A549 (cell line): Measurements from ENCODE around the gene PTPRE. TPM values are rescaled to one million over a fixed set of nuclear protein-coding genes. Genes with fewer than 3 reads are reported as not detected.

ENCODE experiments used
- ATAC-seq, 2 experiments: fragments of 200-7000 bp in 1 of 2; fragments of >200 bp in 1 of 2; cut with Nextera tagmentation in 1 of 2; cut with Tn5 transposase in 1 of 2; 3 replicates each; pipeline versions ENCODE4 v1.8.0 to v1.9.1; 2018 to 2020; ENCODE audit warnings: mild to moderate bottlenecking in 1 of 2, moderate library complexity in 1 of 2
- CTCF ChIA-PET: fragments of 300-600 bp; sonication (Branson Sonifier 250); formaldehyde crosslinking; extraction: SDS; loops from one replicate; lab custom pipeline; 2021; ENCODE audit warnings: antibody characterized with exemption, inconsistent platforms; lab: Yijun Ruan, JAX
- POLR2A ChIA-PET: fragments of 350-600 bp; formaldehyde crosslinking; extraction: SDS; loops from one replicate; lab custom pipeline; 2021; ENCODE audit warnings: antibody characterized with exemption, inconsistent platforms; lab: Yijun Ruan, JAX
- DNase-seq, 2 experiments: peaks; one replicate each; pipeline versions ENCODE4 v3.0.0 to v3.0.0-alpha.2; 2011 to 2016; ENCODE audit warnings: low read depth in 1 of 2, low spot score in 1 of 2
- FAIRE-seq: peaks from 2 replicates; lab custom pipeline; 2011; peaks lifted over from hg19 to GRCh38; lab: Jason Lieb, UNC
- H3K27ac ChIP-seq, 2 experiments: fragments of >200 bp; sonication (Bioruptor Twin); formaldehyde crosslinking; 3 replicates each; pipeline ENCODE4 v1.5.1; 2016 to 2017
- H3K4me1 ChIP-seq: fragments of >200 bp; sonication (Bioruptor Twin); formaldehyde crosslinking; 3 replicates; pipeline ENCODE4 v1.6.1; 2016
- H3K4me2 ChIP-seq: fragments of >200 bp; sonication (Bioruptor Twin); formaldehyde crosslinking; 3 replicates; pipeline ENCODE4 v1.6.1; 2016
- H3K4me3 ChIP-seq: fragments of >200 bp; sonication (Bioruptor Twin); formaldehyde crosslinking; 3 replicates; pipeline ENCODE4 v1.5.1; 2016
- H3K9me3 ChIP-seq: fragments of >200 bp; sonication (Bioruptor Twin); formaldehyde crosslinking; 3 replicates; pipeline ENCODE4 v1.6.1; 2016
- BHLHE40 ChIP-seq: IDR thresholded peaks from 2 replicates; pipeline ENCODE4 v1.6.1; 2012; ENCODE audit warnings: low read depth, low read length, inconsistent platforms
- CHD4 ChIP-seq: fragments of 200-600 bp; sonication (generic); IDR thresholded peaks from 2 replicates; pipeline ENCODE4 v1.6.1; 2016; ENCODE audit warnings: antibody characterized with exemption, mild to moderate bottlenecking, borderline replicate concordance
- EHF ChIP-seq: fragments of 250-450 bp; sonication (Bioruptor Pico); IDR thresholded peaks from 2 replicates; pipeline ENCODE4 v1.5.0; 2020; ENCODE audit warnings: mild to moderate bottlenecking
- ESRRA ChIP-seq: fragments of 150-350 bp; IDR thresholded peaks from 2 replicates; pipeline ENCODE4 v1.6.1; 2014; ENCODE audit warnings: mild to moderate bottlenecking, low read length, borderline replicate concordance
- FOXS1 ChIP-seq: fragments of 250-450 bp; sonication (Bioruptor Pico); IDR thresholded peaks from 2 replicates; pipeline ENCODE4 v1.5.0; 2020; ENCODE audit warnings: mild to moderate bottlenecking, moderate library complexity
- HMGXB4 ChIP-seq: fragments of 250-450 bp; sonication (Bioruptor Pico); IDR thresholded peaks from 2 replicates; pipeline ENCODE4 v1.5.0; 2021; ENCODE audit warnings: mild to moderate bottlenecking, moderate library complexity, borderline replicate concordance
- HOXA7 ChIP-seq: fragments of 250-450 bp; sonication (Bioruptor Pico); IDR thresholded peaks from 2 replicates; pipeline ENCODE4 v1.5.0; 2020; ENCODE audit warnings: mild to moderate bottlenecking, moderate library complexity
- HOXB5 ChIP-seq: fragments of 250-450 bp; sonication (Bioruptor Pico); IDR thresholded peaks from 2 replicates; pipeline ENCODE4 v1.5.0; 2020; ENCODE audit warnings: mild to moderate bottlenecking, moderate library complexity
- JUNB ChIP-seq: fragments of >200 bp; sonication (Bioruptor Twin); formaldehyde crosslinking; IDR thresholded peaks from 2 replicates; pipeline ENCODE4 v1.6.1; 2016
- KDM5A ChIP-seq: fragments of 200-600 bp; sonication (generic); IDR thresholded peaks from 2 replicates; pipeline ENCODE4 v1.6.1; 2016; ENCODE audit warnings: antibody characterized with exemption, mild to moderate bottlenecking
- MAFK ChIP-seq: fragments of 450-650 bp; IDR thresholded peaks from 2 replicates; pipeline ENCODE4 v1.6.1; 2014; ENCODE audit not compliant: partially characterized antibody
- MAX ChIP-seq: IDR thresholded peaks from 2 replicates; pipeline ENCODE4 v1.6.1; 2012
- MAZ ChIP-seq: fragments of 150-350 bp; IDR thresholded peaks from 2 replicates; pipeline ENCODE4 v1.6.1; 2014; ENCODE audit warnings: antibody characterized with exemption, low read depth, low read length, borderline replicate concordance
- MYC ChIP-seq: IDR thresholded peaks from 2 replicates; pipeline ENCODE4 v1.6.1; 2012; ENCODE audit warnings: mild to moderate bottlenecking, inconsistent platforms, low read length, improper control_type of control experiment, borderline replicate concordance
- NFE2L2 ChIP-seq: fragments of 150-350 bp; conservative IDR thresholded peaks from 2 replicates; pipeline ENCODE4 v1.6.1; 2014; ENCODE audit warnings: low read length
- NPAS2 ChIP-seq: fragments of 250-450 bp; sonication (Bioruptor Pico); IDR thresholded peaks from 2 replicates; pipeline ENCODE4 v1.8.0; 2022; ENCODE audit warnings: mild to moderate bottlenecking, moderate library complexity, borderline replicate concordance
- NR3C1 ChIP-seq: fragments of >200 bp; sonication (Bioruptor Twin); formaldehyde crosslinking; IDR thresholded peaks from 3 replicates; pipeline ENCODE4 v1.6.1; 2017
- POLR2AphosphoS2 ChIP-seq: conservative IDR thresholded peaks from 2 replicates; pipeline ENCODE4 v1.6.1; 2012; ENCODE audit warnings: low read length, improper control_type of control experiment, inconsistent platforms
- RCOR1 ChIP-seq: fragments of 150-350 bp; IDR thresholded peaks from 2 replicates; pipeline ENCODE4 v1.6.1; 2014; ENCODE audit warnings: antibody characterized with exemption, low read length, low read depth
- REST ChIP-seq: fragments of 200-600 bp; sonication (generic); IDR thresholded peaks from 2 replicates; pipeline ENCODE4 v1.6.1; 2016; ENCODE audit warnings: antibody characterized with exemption, mild to moderate bottlenecking, moderate library complexity
- RFX5 ChIP-seq: fragments of 450-650 bp; IDR thresholded peaks from 2 replicates; pipeline ENCODE4 v1.7.1; 2014; ENCODE audit warnings: antibody characterized with exemption, mild to moderate bottlenecking, moderate library complexity
- RNF2 ChIP-seq: fragments of 200-600 bp; sonication (generic); IDR thresholded peaks from 2 replicates; pipeline ENCODE4 v1.6.1; 2016; ENCODE audit warnings: low read depth, mild to moderate bottlenecking, antibody characterized with exemption, moderate library complexity, borderline replicate concordance
- TFCP2L1 ChIP-seq: fragments of 250-450 bp; sonication (Bioruptor Pico); IDR thresholded peaks from 2 replicates; pipeline ENCODE4 v1.5.0; 2021; ENCODE audit warnings: mild to moderate bottlenecking
- TP53 ChIP-seq: fragments of 250-450 bp; sonication (Bioruptor Pico); IDR thresholded peaks from 2 replicates; pipeline ENCODE4 v1.5.0; 2021; ENCODE audit warnings: mild to moderate bottlenecking, moderate library complexity
- ZC3H11A ChIP-seq: fragments of 450-650 bp; IDR thresholded peaks from 2 replicates; pipeline ENCODE4 v1.6.1; 2014; ENCODE audit warnings: antibody characterized with exemption, mild to moderate bottlenecking
- ZFP36 ChIP-seq: fragments of 450-650 bp; IDR thresholded peaks from 2 replicates; pipeline ENCODE4 v1.6.1; 2014; ENCODE audit warnings: borderline replicate concordance; ENCODE audit not compliant: partially characterized antibody
- ZNF302 ChIP-seq: fragments of 250-450 bp; sonication (Bioruptor Pico); IDR thresholded peaks from 2 replicates; pipeline ENCODE4 v1.9.0; 2021; ENCODE audit warnings: inconsistent platforms, mild to moderate bottlenecking, moderate library complexity
- ZSCAN20 ChIP-seq: fragments of 250-450 bp; sonication (Bioruptor Pico); IDR thresholded peaks from 2 replicates; pipeline ENCODE4 v1.8.0; 2022; ENCODE audit warnings: mild to moderate bottlenecking, moderate library complexity
- WGBS: methylation state at CpG from one replicate; pipeline ENCODE4 v1.1.6; 2017; ENCODE audit errors: missing lambda C conversion rate; 5-methylcytosine and 5-hydroxymethylcytosine counted together
- polyA plus RNA-seq, 4 experiments: library from polyadenylated mRNA; depleted of rRNA in 3 of 4; stranded (reverse); fragments of >200 nt; fragmentation: RNase III in 1 of 4; extraction: RNeasy Plus Mini Kit Qiagen cat#74134 plus additional on column Dnase treatment in 1 of 4; gene quantifications; 2 replicates in 3 of 4; 3 replicates in 1 of 4; pipeline ENCODE4 v1.2.3, GENCODE V29; 2011 to 2017

Gene PTPRE
- polyA plus RNA-seq, 2 of the 4 experiments (the other 2 are of a cell fraction) = 0.31 to 1.5 TPM

GRCh38 chr10:127908959-127909267 is 2.0 kb downstream of the PTPRE start:
- FAIRE-seq = no peak
- Histone ChIP-seq H3K27ac (peak overlapping the region in 1 of 2 experiments; percentile 19; a peak in 1 of 6 replicates), H3K9me3 (no peaks in the 10 kb centered on the region), H3K4me3 (no peak overlapping the region), H3K4me1 (peaks cover 13% of the 10 kb centered on the region; the same call in 1 of the 3 replicates), H3K4me2 (no peak overlapping the region)
- POLR2A ChIA-PET = no interaction called here
- TF ChIP-seq HOXB5 = no peak
- TF ChIP-seq ESRRA = no peak
- TF ChIP-seq MYC = no peak
- TF ChIP-seq RFX5 = no peak
- no peak for TF ChIP-seq FOXS1 (CRISPR knock-in tag)
- TF ChIP-seq TFCP2L1 (CRISPR knock-in tag) = no peak
- no peak for TF ChIP-seq NFE2L2
- no peak for TF ChIP-seq JUNB
- TF ChIP-seq MAX = no peak
- no peak for TF ChIP-seq RNF2
- no peak for TF ChIP-seq ZFP36
- no peak for TF ChIP-seq HOXA7 (CRISPR knock-in tag)
- TF ChIP-seq, all 56 proteins: peak for 0
- no peak for ATAC-seq
- CTCF ChIA-PET = interaction anchor here (4.6 to 6.4 kb wide), 2 partner anchors 104 to 163 kb away, joined by 89 to 229 read pairs; no protein-coding TSS in a partner anchor
- DNase-seq = no peak
- WGBS = 82% methylated on average over 8 of the region's 8 CpGs

GRCh38 chr10:127909716-127910463 is 3.0 kb downstream of the PTPRE start:
- CTCF ChIA-PET = interaction anchor here (1.0 to 6.4 kb wide), 2 partner anchors 104 to 159 kb away, joined by 3 to 229 read pairs; no protein-coding TSS in a partner anchor
- no peak overlapping the region for H3K4me3 ChIP-seq
- 66% methylated on average over 7 of the region's 7 CpGs for WGBS
- peaks cover 13% of the 10 kb centered on the region; the same call in 1 of the 3 replicates for H3K4me1 ChIP-seq
- no peak for TF ChIP-seq NPAS2 (CRISPR knock-in tag)
- no peak for TF ChIP-seq ZNF302 (CRISPR knock-in tag)
- ATAC-seq (no peak), DNase-seq (no peak), FAIRE-seq (no peak)
- H3K9me3 ChIP-seq = no peaks in the 10 kb centered on the region
- POLR2A ChIA-PET = no interaction called here
- no peak overlapping the region for H3K27ac ChIP-seq
- no peak overlapping the region for H3K4me2 ChIP-seq

GRCh38 chr10:127910464-127910770 is 3.5 kb downstream of the PTPRE start:
- Histone ChIP-seq H3K4me1 (peaks cover 13% of the 10 kb centered on the region; the same call in 1 of the 3 replicates), H3K4me3 (no peak overlapping the region), H3K4me2 (no peak overlapping the region), H3K9me3 (no peaks in the 10 kb centered on the region), H3K27ac (no peak overlapping the region)
- ATAC-seq (no peak), DNase-seq (no peak), FAIRE-seq (no peak)
- ChIA-PET POLR2A (no interaction called here), CTCF (interaction anchor here (1.0 to 6.4 kb wide), 3 partner anchors 100 to 159 kb away, joined by 3 to 229 read pairs (median 26); no protein-coding TSS in a partner anchor)
- WGBS = 79% methylated on average over 2 of the region's 2 CpGs
- TF ChIP-seq CHD4 (no peak), KDM5A (no peak), POLR2AphosphoS2 (no peak), HMGXB4 (CRISPR knock-in tag) (no peak), NPAS2 (CRISPR knock-in tag) (no peak), TP53 (no peak), REST (no peak), RCOR1 (no peak), ZNF302 (CRISPR knock-in tag) (no peak), NR3C1 (no peak), ESRRA (no peak), ZC3H11A (no peak), ZSCAN20 (CRISPR knock-in tag) (no peak), HOXB5 (no peak), NFE2L2 (no peak), BHLHE40 (no peak), MAZ (no peak), EHF (no peak), MAFK (no peak)
